Endothelial cell of umbilical vein (primary cell): ENCODE data around the gene GJB1. TPM values are rescaled to one million over a fixed set of nuclear protein-coding genes. Genes with fewer than 3 reads are reported as not detected.

Experiments used
- BruUV-seq: library from RNA; stranded (reverse); fragments of 400-500 nt; replicated peaks from 2 replicates; lab custom pipeline; 2021; lab: Mats Ljungman, UMichigan
- CTCF ChIA-PET: fragments of 300-600, 350-600 bp; sonication (Branson Sonifier 250); formaldehyde crosslinking; loops from one replicate; lab custom pipeline; 2021; ENCODE audit warnings: antibody characterized with exemption, inconsistent platforms; lab: Charles Lee
- POLR2A ChIA-PET: fragments of 300-600, 350-600 bp; sonication (Branson Sonifier 250); formaldehyde crosslinking; loops from one replicate; lab custom pipeline; 2021; ENCODE audit warnings: antibody characterized with exemption, inconsistent platforms; lab: Charles Lee
- DNase-seq: peaks from one replicate; pipeline ENCODE4 v3.0.0-alpha.2; 2011; ENCODE audit warnings: low read depth, low spot score
- FAIRE-seq: peaks from 2 replicates; lab custom pipeline; 2011; peaks lifted over from hg19 to GRCh38; lab: Jason Lieb, UNC
- H2AFZ ChIP-seq: 2 replicates; pipeline ENCODE4 v1.6.0; 2012; ENCODE audit warnings: low read depth, low read length, control low read depth, inconsistent platforms
- H3K27ac ChIP-seq: 2 replicates; pipeline ENCODE4 v1.5.1; 2011; ENCODE audit warnings: low read depth, mild to moderate bottlenecking, control low read depth, low read length, moderate library complexity; ENCODE audit not compliant: insufficient read depth
- H3K27me3 ChIP-seq, 2 experiments: 2 replicates each; pipeline versions ENCODE4 v1.6.0 to v1.6.1; 2011; ENCODE audit warnings: low read length in 2 of 2, mixed read lengths in 1 of 2; ENCODE audit not compliant: control insufficient read depth in 2 of 2, insufficient read depth in 2 of 2
- H3K36me3 ChIP-seq, 2 experiments: 2 replicates in 1 of 2; 3 replicates in 1 of 2; pipeline ENCODE4 v1.5.1; 2011; ENCODE audit warnings: low read length in 2 of 2, mild to moderate bottlenecking in 1 of 2, moderate library complexity in 1 of 2; ENCODE audit not compliant: control insufficient read depth in 2 of 2, insufficient read depth in 2 of 2; ENCODE audit errors: extremely low read depth in 1 of 2
- H3K4me1 ChIP-seq: 3 replicates; pipeline ENCODE4 v1.5.1; 2011; ENCODE audit warnings: mild to moderate bottlenecking, low read length; ENCODE audit not compliant: control insufficient read depth, insufficient read depth; ENCODE audit errors: extremely low read depth
- H3K4me2 ChIP-seq: 2 replicates; pipeline ENCODE4 v1.6.1; 2011; ENCODE audit warnings: low read length, control low read depth, mixed read lengths; ENCODE audit not compliant: insufficient read depth
- H3K4me3 ChIP-seq, 3 experiments: fragments of 200-600 bp in 1 of 3; sonication (generic), shearing (Covaris generic) in 1 of 3; replicated peaks in 1 of 3; 2 replicates each; pipeline ENCODE4 v1.5.1; 2011 to 2016; ENCODE audit warnings: control low read depth in 3 of 3, low read length in 3 of 3, mild to moderate bottlenecking in 2 of 3, inconsistent platforms in 1 of 3, low read depth in 1 of 3, moderate library complexity in 1 of 3; ENCODE audit not compliant: insufficient read depth in 1 of 3
- H3K79me2 ChIP-seq: 2 replicates; pipeline ENCODE4 v1.6.0; 2012; ENCODE audit warnings: low read length, inconsistent platforms; ENCODE audit not compliant: control insufficient read depth, insufficient read depth
- H3K9ac ChIP-seq: replicated peaks from 2 replicates; pipeline ENCODE3; 2011; ENCODE audit warnings: low read length, control low read depth; ENCODE audit not compliant: insufficient read depth; ENCODE audit errors: extremely low read depth
- H3K9me1 ChIP-seq: replicated peaks from 3 replicates; pipeline ENCODE4 v1.6.0; 2011; ENCODE audit warnings: mild to moderate bottlenecking, low read length; ENCODE audit not compliant: control insufficient read depth, insufficient read depth; ENCODE audit errors: extremely low read depth
- H3K9me3 ChIP-seq: replicated peaks from 2 replicates; pipeline ENCODE4 v1.5.1; 2012; ENCODE audit warnings: low read length, inconsistent platforms; ENCODE audit not compliant: control insufficient read depth, insufficient read depth
- H4K20me1 ChIP-seq: replicated peaks from 2 replicates; pipeline ENCODE3; 2011; ENCODE audit warnings: mild to moderate bottlenecking, low read length; ENCODE audit not compliant: control insufficient read depth, insufficient read depth; ENCODE audit errors: extremely low read depth
- CTCF ChIP-seq, 2 donors: IDR thresholded peaks; 1 replicate in 1 of 2; 2 replicates in 1 of 2; pipeline ENCODE4 v1.5.1; 2011; ENCODE audit warnings: low read length in 2 of 2, mild to moderate bottlenecking in 2 of 2, moderate library complexity in 2 of 2, control low read depth in 1 of 2, inconsistent platforms in 1 of 2, low read depth in 1 of 2; ENCODE audit not compliant: insufficient read depth in 1 of 2; ENCODE audit errors: extremely low read depth in 1 of 2
- EZH2 ChIP-seq: IDR thresholded peaks from 2 replicates; pipeline ENCODE4 v1.6.1; 2012; ENCODE audit warnings: borderline replicate concordance, low read depth, mild to moderate bottlenecking, moderate library complexity, low read length, inconsistent platforms; ENCODE audit not compliant: severe bottlenecking
- FOS ChIP-seq: IDR thresholded peaks from 2 replicates; pipeline ENCODE4 v1.6.1; 2011; ENCODE audit warnings: mild to moderate bottlenecking, low read length, moderate library complexity, borderline replicate concordance; ENCODE audit not compliant: insufficient read depth
- GATA2 ChIP-seq: IDR thresholded peaks from 2 replicates; pipeline ENCODE4 v1.7.0; 2011; ENCODE audit warnings: low read depth, mild to moderate bottlenecking, moderate library complexity, mixed read lengths, low read length; ENCODE audit not compliant: insufficient read length, insufficient read depth
- JUN ChIP-seq: IDR thresholded peaks from 2 replicates; pipeline ENCODE4 v1.6.1; 2011; ENCODE audit warnings: borderline replicate concordance, low read depth; ENCODE audit not compliant: insufficient read length, insufficient read depth
- MAX ChIP-seq: IDR thresholded peaks from 2 replicates; pipeline ENCODE4 v1.6.1; 2011; ENCODE audit not compliant: insufficient read depth, insufficient read length
- MYC ChIP-seq: IDR thresholded peaks from one replicate; pipeline ENCODE4 v1.6.1; 2011; ENCODE audit warnings: mild to moderate bottlenecking, low read depth, low read length
- POLR2A ChIP-seq: IDR thresholded peaks from 2 replicates; pipeline ENCODE4 v1.6.1; 2012; ENCODE audit warnings: low read depth, mild to moderate bottlenecking, control low read depth, low read length
- POLR2AphosphoS5 ChIP-seq: IDR thresholded peaks from 2 replicates; pipeline ENCODE4 v1.6.1; 2012; ENCODE audit warnings: low read depth, mild to moderate bottlenecking, control low read depth, low read length, moderate library complexity; ENCODE audit not compliant: insufficient read depth
- dilution Hi-C: fragments of 300-500 bp; cut with MboI; formaldehyde crosslinking; loops from one replicate; pipeline ENCODE4 v1.15.0; 2019; ENCODE audit warnings: low sequenced_read_pairs; ENCODE audit not compliant: extremely low pct_ligation_motif_present
- intact Hi-C: fragments of 100-400 bp; cut with micrococcal nuclease; formaldehyde crosslinking; loops from one replicate; pipeline ENCODE4 v1.10.0; 2022
- polyA plus RNA-seq, 4 experiments: library from polyadenylated mRNA; depleted of rRNA in 3 of 4; stranded (reverse) in 3 of 4; unstranded in 1 of 4; fragments of >200 nt; gene quantifications; 2 replicates each; pipeline versions ENCODE4 v1.2.1 to v1.2.3, GENCODE V29; 2011 to 2012; ENCODE audit warnings: missing spikeins in 1 of 4
- total RNA-seq: library from RNA; stranded (reverse); gene quantifications from 2 replicates; pipeline ENCODE4 v1.2.3, GENCODE V29; 2021

The GJB1 gene
- total and polyA plus RNA-seq, 2 donors (not counting 3 experiments of a cell fraction or from before 2014, with no cell fraction given) = not detected

DNA sequence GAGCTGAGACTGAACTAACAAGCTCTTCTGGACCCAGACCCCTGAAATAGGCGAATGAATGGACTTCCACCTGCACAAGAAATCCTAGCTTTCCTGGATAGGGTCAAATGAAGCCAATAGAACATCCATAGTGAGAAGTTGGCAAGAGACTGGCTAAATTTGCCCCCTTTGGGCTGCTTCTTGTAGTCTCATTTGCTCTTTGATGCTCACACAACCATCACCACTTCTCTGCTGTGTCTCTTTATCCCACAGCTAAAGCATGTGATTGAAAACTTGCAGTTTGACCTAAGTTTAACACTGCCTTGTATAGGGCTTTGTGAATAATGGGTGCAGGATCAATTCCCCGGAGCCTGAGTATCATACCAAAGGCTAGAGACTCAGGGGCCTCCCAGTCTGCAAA is 40.2 kb upstream of the GJB1 start:
- H2AFZ ChIP-seq = no peak overlapping the region
- no peak overlapping the region for H3K27ac ChIP-seq
- H3K4me3 ChIP-seq = no peak overlapping the region
- no peaks in the 10 kb centered on the region for H3K9me1 ChIP-seq
- no TSS peak for BruUV-seq
- ChIA-PET CTCF (interaction anchor here (1.2 to 3.3 kb wide), 2 partner anchors 213 to 413 kb away, joined by 5 to 18 read pairs; no protein-coding TSS in a partner anchor), POLR2A (interaction anchor here (1.7 kb wide), 1 partner anchor 100 kb away, joined by 5 read pairs; the partner anchor contains the start of gene NONO)
- H3K9me3 ChIP-seq = no peaks in the 10 kb centered on the region
- no peaks in the 10 kb centered on the region for H3K36me3 ChIP-seq
- no peaks in the 10 kb centered on the region for H3K79me2 ChIP-seq
- FAIRE-seq = peak; percentile 52
- DNase-seq = no peak
- H3K9ac ChIP-seq = no peak overlapping the region
- H4K20me1 ChIP-seq = no peaks in the 10 kb centered on the region
- H3K4me1 ChIP-seq = peaks cover 7% of the 10 kb centered on the region
- dilution Hi-C loops (no loop called here), intact Hi-C loops (loop anchor here (1.0 to 5.0 kb wide), 3 partner anchors 72 to 184 kb away; partner anchors contain the start of genes NONO and TAF1)
- TF ChIP-seq CTCF (IDR thresholded peaks at IDR 0.05; ENCODE audit: extremely low read depth in 1 of 2, insufficient read depth in 1 of 2, low read depth in 1 of 2, low read length in 2 of 2) = no peak
- TF ChIP-seq POLR2AphosphoS5 = no peak
- no peak for TF ChIP-seq MYC
- TF ChIP-seq FOS = no peak
- no peak for TF ChIP-seq MAX
- no peak for TF ChIP-seq GATA2
- no peak for TF ChIP-seq JUN
- no peak for TF ChIP-seq EZH2
- TF ChIP-seq POLR2A = no peak
- no peaks in the 10 kb centered on the region for H3K27me3 ChIP-seq
- H3K4me2 ChIP-seq = no peak overlapping the region
